AG09319 (cell line): Measurements from ENCODE around the gene LMBR1L.

ENCODE experiments used
- DNase-seq: peaks from one replicate; pipeline ENCODE4 v3.0.0-alpha.2; 2010; ENCODE audit warnings: low read depth; ENCODE audit errors: extremely low read depth
- CTCF ChIP-seq: IDR thresholded peaks from 2 replicates; pipeline ENCODE4 v1.5.1; 2011; ENCODE audit warnings: low read depth, mild to moderate bottlenecking, inconsistent platforms, low read length, moderate library complexity

The LMBR1L gene

GRCh38 chr12:49097381-49097780 is 13.3 kb downstream of the LMBR1L start:
- TF ChIP-seq CTCF: no peak

GRCh38 chr12:49094975-49095365 is 15.7 kb downstream of the LMBR1L start:
- DNase-seq: no peak
- TF ChIP-seq CTCF: no peak

More at GRCh38 chr12:49097381-49097780, 13.3 kb downstream of the LMBR1L start:
- DNase-seq: no peak

GRCh38 chr12:49094160-49094974 is 16.3 kb downstream of the LMBR1L start, which contains the start of gene DHH:
Gene DHH (minus strand): TSS chr12:49094801. CDS start chr12:49094512, 289 bp downstream.
- TF ChIP-seq CTCF: no peak
- no peak for DNase-seq

GRCh38 chr12:49093792-49094159 is 16.9 kb downstream of the LMBR1L start:
- no peak for TF ChIP-seq CTCF

GRCh38 chr12:49092816-49093406 is 17.7 kb downstream of the LMBR1L start:
- DNase-seq: no peak
- no peak for TF ChIP-seq CTCF

More at GRCh38 chr12:49093792-49094159, 16.9 kb downstream of the LMBR1L start:
- DNase-seq: no peak

- no peak for DNase-seq
- peak; percentile 46 for TF ChIP-seq CTCF
Measured at GRCh38 chr12:49092086-49092815, 18.4 kb downstream of the LMBR1L start.

GRCh38 chr12:49091836-49092085 is 18.9 kb downstream of the LMBR1L start:
- no peak for TF ChIP-seq CTCF
- DNase-seq: no peak
